Fibroblast of skin of right quadriceps (primary cell): Measurements from ENCODE around the gene FGF23.
"Not testable (repeated sequence)": the region's sequence is repeated elsewhere in the genome, so short reads cannot be mapped to it uniquely, and the experiment has no call there.

Experiments
- DNase-seq: peaks from one replicate; pipeline ENCODE4 v3.0.0-alpha.2; 2013

The FGF23 gene

GRCh38 chr12:4379405-4379804 is at the start of gene FGF23:
Gene FGF23 (minus strand): TSS chr12:4379712. CDS start chr12:4379582, 130 bp downstream.
- DNase-seq, result peak; percentile 35

- DNase-seq, result no peak
These were observed 44.9 kb upstream of the FGF23 start for GRCh38 chr12:4424422-4424821.

GRCh38 chr12:4423528-4424195 is 44.1 kb upstream of the FGF23 start:
- DNase-seq, result no peak

- DNase-seq, result no peak
These were observed 43.5 kb upstream of the FGF23 start for GRCh38 chr12:4422985-4423384.

- DNase-seq, result peak; percentile 22
These were observed 42.1 kb upstream of the FGF23 start for GRCh38 chr12:4421590-4422031.

GRCh38 chr12:4420138-4420670 is 40.7 kb upstream of the FGF23 start:
- DNase-seq, result no peak

GRCh38 chr12:4418913-4419312 is 39.4 kb upstream of the FGF23 start:
- DNase-seq, result no peak

GRCh38 chr12:4417936-4418335 is 38.4 kb upstream of the FGF23 start:
- no peak for DNase-seq

- no peak for DNase-seq
These were observed 37.9 kb upstream of the FGF23 start for GRCh38 chr12:4417455-4417854.

- DNase-seq, result no peak
These were observed 36.8 kb upstream of the FGF23 start for GRCh38 chr12:4416276-4416675.

GRCh38 chr12:4412465-4412864 is 33.0 kb upstream of the FGF23 start:
- DNase-seq, result no peak

GRCh38 chr12:4412056-4412455 is 32.5 kb upstream of the FGF23 start:
- no peak for DNase-seq

- no peak for DNase-seq
These were observed 27.6 kb upstream of the FGF23 start for GRCh38 chr12:4407136-4407535.

- not testable (repeated sequence) for DNase-seq
These were observed 25.5 kb upstream of the FGF23 start for GRCh38 chr12:4404877-4405637.

- no peak for DNase-seq
These were observed 23.5 kb upstream of the FGF23 start for GRCh38 chr12:4402996-4403395.

- no peak for DNase-seq
These were observed 21.6 kb upstream of the FGF23 start for GRCh38 chr12:4401117-4401516.

GRCh38 chr12:4395818-4396217 is 16.3 kb upstream of the FGF23 start:
- DNase-seq, result no peak

- no peak for DNase-seq
These were observed 13.7 kb upstream of the FGF23 start for GRCh38 chr12:4393211-4393610.

- DNase-seq, result no peak
These were observed 12.8 kb upstream of the FGF23 start for GRCh38 chr12:4392223-4392742.

- DNase-seq, result no peak
These were observed 9.2 kb upstream of the FGF23 start for GRCh38 chr12:4388662-4389061.

- DNase-seq, result no peak
These were observed 8.5 kb upstream of the FGF23 start for GRCh38 chr12:4388032-4388431.

GRCh38 chr12:4387607-4388006 is 8.1 kb upstream of the FGF23 start:
- DNase-seq, result no peak

GRCh38 chr12:4386801-4387200 is 7.3 kb upstream of the FGF23 start:
- DNase-seq, result no peak

- no peak for DNase-seq
These were observed 3.9 kb upstream of the FGF23 start for GRCh38 chr12:4383304-4383865.
